HG03520 (cell line): ENCODE results near the gene FBLN1.
"Not testable (repeated sequence)": the region's sequence is repeated elsewhere in the genome, so short reads cannot be mapped to it uniquely, and the experiment has no call there.

Source experiments
- ATAC-seq: cut with Tn5 transposase; IDR thresholded peaks from one replicate; pipeline ENCODE4 v1.9.1; 2021; ENCODE audit warnings: mild to moderate bottlenecking, moderate library complexity; ENCODE audit not compliant: unreplicated experiment

Gene FBLN1

GRCh38 chr22:45475851-45476514, 26.7 kb upstream of the FBLN1 start:
- no peak for ATAC-seq

GRCh38 chr22:45476814-45477213, 25.9 kb upstream of the FBLN1 start:
- ATAC-seq = no peak

- no peak for ATAC-seq
Measured at GRCh38 chr22:45477366-45478107, 25.1 kb upstream of the FBLN1 start.

- ATAC-seq = no peak
Measured at GRCh38 chr22:45478108-45478771, 24.4 kb upstream of the FBLN1 start.

- ATAC-seq = no peak
Measured at GRCh38 chr22:45480717-45481116, 22.0 kb upstream of the FBLN1 start.

GRCh38 chr22:45481661-45482060, 21.0 kb upstream of the FBLN1 start:
- no peak for ATAC-seq

- ATAC-seq = no peak
Measured at GRCh38 chr22:45482169-45482568, 20.5 kb upstream of the FBLN1 start.

GRCh38 chr22:45483319-45483718, 19.4 kb upstream of the FBLN1 start:
- ATAC-seq = no peak

GRCh38 chr22:45483918-45484499, 18.7 kb upstream of the FBLN1 start:
- no peak for ATAC-seq

- no peak for ATAC-seq
Measured at GRCh38 chr22:45484742-45485141, 17.9 kb upstream of the FBLN1 start.

GRCh38 chr22:45485261-45485660, 17.4 kb upstream of the FBLN1 start:
- ATAC-seq = no peak

GRCh38 chr22:45488764-45489370, 13.8 kb upstream of the FBLN1 start:
- no peak for ATAC-seq

GRCh38 chr22:45490836-45491235, 11.8 kb upstream of the FBLN1 start:
- ATAC-seq = no peak

GRCh38 chr22:45491841-45492240, 10.8 kb upstream of the FBLN1 start:
- no peak for ATAC-seq

- ATAC-seq = no peak
Measured at GRCh38 chr22:45493286-45493771, 9.4 kb upstream of the FBLN1 start.

GRCh38 chr22:45494306-45494705, 8.4 kb upstream of the FBLN1 start:
- not testable (repeated sequence) for ATAC-seq

GRCh38 chr22:45495616-45496015, 7.1 kb upstream of the FBLN1 start:
- ATAC-seq = not testable (repeated sequence)

GRCh38 chr22:45496451-45496941, 6.2 kb upstream of the FBLN1 start:
- ATAC-seq = no peak

- ATAC-seq = no peak
Measured at GRCh38 chr22:45497351-45498145, 5.1 kb upstream of the FBLN1 start.

- no peak for ATAC-seq
Measured at GRCh38 chr22:45499746-45500145, 2.9 kb upstream of the FBLN1 start.
